HG03442 (cell line): Measurements from ENCODE around the gene PCID2.
A peak's percentile ranks its signal among the peaks of the same experiment; 100 is the strongest.

Experiments
- ATAC-seq: cut with Tn5 transposase; IDR thresholded peaks from one replicate; pipeline ENCODE4 v1.9.1; 2021; ENCODE audit warnings: mild to moderate bottlenecking, moderate library complexity; ENCODE audit not compliant: unreplicated experiment

PCID2 gene

DNA sequence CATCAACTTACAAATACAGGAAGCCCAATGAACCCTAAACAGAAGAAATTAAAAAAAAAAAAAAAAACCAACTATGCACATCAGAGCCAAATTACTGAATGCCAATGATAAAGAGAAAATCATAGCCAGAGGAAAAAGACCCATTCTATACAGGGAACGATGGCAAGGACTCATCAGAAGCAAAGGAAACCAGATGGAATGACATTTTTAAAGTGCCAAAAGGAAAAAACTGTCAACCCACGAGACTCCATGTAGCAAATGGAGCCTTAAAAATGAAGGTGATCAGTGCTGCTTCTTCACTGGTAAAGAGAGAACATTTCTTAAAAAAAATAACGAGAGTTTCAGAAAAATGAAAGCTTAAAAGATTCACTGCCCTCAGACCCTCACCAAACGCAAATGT, 18.3 kb downstream of the PCID2 start:
- no peak for ATAC-seq

DNA sequence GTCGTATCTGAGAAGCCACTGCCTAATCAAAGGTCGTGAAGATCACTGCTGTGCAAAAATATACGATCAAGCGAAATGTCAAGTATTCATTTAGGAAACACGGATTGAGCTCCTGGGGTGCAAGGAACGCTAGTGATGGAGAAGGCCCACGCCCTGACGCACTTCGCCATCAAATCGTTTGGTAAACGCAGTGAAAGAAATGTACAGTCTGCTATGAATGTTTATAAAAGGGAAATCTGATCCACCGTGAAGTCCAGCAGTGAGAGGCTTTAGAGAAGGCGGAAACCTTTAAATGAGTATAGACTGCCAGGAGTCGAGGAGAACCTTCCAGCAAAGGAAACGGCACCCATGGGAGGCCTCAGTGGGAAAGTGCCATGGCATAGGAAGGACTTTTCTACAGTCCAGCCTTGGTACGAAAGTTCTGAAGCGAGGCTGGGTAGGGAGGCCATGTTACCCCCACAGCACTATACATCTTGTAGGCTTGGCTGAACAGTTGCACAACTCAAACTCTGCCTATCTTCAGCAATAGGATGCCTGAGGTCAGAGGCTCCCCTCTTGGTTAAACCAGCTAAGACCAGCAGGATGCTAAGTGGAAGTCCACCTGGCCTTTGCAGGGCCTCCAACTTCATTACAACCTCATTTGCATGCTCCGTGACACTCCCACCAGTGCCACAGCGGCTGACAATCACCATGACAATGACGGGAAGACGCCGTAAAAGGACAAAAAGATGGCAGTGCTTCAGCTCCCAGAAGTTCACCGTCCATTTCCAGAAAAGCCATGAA, 20.4 kb downstream of the PCID2 start:
- ATAC-seq: no peak

DNA sequence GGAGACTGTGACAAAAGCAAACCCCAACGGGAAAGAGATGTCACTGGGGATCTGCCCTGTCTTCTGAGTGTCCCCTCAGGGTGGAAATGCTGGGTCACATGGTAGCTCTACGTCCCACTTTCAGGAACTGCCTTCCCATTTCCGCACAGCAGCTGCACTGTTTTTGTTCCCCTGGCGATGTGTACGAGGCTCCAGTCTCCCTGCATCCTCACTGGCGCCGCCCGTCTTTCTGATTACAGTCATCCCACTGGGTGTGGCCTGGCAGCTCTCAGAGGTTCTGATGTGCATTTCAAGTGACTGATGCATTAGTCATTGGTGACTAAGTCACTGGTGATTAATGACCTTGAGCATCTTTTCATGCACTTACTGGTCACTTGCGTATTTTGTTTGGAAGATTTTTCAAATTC, 21.2 kb downstream of the PCID2 start:
- ATAC-seq: no peak

DNA sequence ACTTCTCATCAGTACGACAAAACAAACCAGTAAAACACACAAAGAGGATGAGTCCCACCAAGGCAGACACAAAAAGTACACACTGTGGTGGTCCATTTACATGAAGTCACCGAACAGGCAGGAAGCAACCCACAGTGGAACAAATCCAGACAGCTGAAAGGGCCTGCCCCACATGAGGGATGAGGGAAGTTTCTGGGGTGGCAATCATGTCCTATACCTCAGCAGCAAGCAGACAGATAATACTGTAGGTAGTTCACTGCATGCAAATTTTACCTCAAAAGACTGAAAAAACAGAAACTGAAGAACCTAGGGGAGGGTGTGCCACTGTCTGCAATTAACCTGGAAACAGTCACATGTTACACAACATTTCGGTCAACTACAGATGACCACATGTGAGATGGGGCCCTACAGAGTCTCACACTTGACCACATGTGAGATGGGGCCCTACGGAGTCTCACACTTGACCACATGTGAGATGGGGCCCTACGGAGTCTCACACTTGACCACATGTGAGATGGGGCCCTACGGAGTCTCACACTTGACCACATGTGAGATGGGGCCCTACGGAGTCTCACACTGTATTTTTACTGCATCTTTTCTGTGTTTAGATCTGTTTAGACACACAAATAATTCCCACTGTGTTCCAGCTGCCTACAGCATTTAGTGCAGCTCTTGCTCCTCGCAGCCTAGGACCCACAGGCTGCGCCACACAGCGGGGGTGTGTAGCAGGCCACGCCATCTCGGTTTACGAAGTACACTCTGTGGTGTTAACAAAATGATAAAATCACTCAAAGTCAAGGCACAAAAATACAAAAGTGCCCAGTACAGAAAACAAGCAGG, 22.2 kb downstream of the PCID2 start:
- peak; percentile 89 for ATAC-seq

DNA sequence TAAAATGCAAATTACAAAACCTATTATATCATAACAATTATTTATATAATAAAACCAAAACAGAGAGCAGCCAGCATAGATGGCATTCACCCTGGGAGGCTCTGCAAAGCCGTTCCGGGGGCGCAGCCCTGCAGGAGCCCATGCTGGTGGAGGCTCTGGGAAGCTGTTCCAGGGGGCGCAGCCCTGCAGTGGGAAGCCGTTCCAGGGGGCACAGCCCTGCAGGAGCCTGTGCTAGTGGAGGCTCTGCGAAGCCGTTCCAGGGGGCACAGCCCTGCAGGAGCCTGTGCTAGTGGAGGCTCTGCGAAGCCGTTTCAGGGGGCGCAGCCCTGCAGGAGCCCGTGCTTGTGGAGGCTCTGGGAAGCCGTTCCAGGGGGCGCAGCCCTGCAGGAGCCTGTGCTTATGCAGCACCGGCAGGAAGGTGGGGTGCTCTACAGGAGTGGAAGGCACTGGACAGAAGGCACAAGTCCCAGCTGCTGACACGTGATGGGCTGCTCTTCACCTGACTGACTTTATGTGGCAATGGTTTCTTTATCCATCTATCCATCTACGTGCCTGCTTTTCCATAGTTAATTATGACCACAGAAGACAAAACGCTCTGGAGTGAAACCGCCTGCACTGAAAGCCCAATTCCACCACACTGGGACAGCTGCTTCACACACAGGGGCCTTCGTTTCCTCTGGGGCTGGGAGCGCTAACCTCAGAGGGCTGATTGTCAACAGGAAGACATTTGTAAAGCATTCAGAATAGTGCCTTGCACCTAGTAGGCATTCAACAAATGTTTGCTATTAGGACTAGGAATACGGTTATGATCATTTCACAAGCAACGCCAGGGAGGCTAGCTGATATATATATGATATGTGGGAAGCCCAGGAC, 23.7 kb downstream of the PCID2 start:
- ATAC-seq: no peak

DNA sequence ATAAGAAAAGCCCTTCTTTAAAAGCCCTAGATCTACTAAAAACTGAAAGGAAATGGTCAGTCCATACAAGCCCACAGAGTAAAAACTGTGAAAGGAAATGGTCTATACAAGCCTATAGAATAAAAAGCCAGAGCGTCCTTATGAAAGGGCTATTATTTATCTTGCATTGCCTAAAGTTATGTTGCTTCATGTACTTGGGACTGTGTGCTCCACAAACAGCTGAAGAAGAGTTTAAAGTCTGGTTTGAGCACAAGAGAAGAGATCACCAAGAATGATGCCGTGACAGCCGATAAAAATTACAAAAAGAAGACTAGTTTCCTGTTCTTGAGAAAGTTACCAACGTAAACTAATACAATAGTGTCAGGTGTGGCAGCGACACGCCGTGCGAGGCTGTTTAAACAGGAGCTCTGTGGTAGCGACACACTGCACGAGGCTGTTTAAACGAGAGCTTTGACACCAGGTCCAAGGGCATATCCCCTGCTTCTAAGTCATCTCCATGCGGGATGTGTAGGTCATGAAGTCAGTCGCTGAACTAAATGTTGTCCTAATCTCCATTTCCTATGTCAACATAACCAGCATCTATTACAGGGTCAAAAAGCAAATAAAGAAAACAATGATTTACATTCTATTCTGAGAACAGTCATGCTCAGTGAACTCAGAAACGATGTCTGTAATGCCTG, 24.9 kb downstream of the PCID2 start:
- ATAC-seq: no peak

DNA sequence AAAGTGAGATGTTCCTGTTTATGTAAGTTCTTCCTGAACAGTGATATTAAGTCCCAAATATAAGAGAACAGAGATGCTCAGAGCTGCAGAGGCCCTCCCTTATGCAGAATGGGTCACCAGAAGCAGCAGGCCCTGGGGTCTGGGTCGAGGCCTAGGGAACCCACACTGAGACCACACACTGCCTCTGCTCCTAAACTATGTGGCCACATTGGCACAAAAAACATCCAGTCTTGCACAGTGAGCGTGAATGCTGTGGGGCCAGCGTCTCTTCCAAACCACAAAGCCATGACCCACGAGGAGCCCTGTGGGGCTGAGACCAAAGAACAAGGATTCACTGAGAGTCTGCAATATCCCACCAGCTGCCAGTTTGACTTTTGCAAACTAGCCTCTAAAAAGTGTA, 26.4 kb downstream of the PCID2 start:
- ATAC-seq: no peak

DNA sequence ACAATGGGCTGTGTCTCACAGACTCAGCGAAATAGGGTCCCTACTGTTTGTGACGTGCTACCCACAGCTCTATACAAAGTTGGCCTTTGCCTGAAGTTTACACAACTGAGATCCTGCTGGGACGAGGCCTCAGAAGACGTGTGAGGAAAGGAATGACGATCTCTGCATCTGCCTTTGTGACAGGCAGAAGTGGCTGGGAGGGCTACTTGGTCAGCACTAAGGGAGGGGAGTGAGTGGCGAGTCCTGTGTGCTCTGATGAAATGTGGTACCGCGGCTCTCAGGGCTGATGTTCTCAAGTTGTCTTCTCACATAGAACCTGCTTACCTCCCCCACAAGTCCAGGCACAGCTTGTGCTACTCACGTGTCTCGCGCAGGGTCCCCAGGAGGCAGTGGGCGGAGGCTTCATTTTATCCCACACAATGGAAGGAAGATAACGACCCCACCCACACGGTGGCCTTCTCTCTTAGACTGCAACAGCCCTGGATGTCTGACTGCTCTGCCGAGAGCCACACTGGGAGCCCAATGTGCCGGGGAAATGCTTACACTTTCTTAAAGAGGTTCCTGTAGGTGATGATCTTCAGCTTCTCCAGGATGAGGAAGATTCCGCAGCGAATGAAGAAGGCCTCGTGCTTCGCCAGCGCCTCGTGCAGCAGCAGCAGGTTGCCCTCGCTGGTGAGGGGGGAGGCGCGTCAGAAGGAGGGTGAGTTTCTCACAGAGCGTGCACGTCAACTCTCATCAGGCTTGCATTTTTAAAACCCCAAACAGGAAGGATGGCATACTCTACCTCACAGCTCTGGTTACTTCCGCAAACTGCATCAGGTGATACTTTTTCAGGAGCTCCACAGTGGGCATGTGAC, 28.9 kb downstream of the PCID2 start:
- no peak for ATAC-seq

DNA sequence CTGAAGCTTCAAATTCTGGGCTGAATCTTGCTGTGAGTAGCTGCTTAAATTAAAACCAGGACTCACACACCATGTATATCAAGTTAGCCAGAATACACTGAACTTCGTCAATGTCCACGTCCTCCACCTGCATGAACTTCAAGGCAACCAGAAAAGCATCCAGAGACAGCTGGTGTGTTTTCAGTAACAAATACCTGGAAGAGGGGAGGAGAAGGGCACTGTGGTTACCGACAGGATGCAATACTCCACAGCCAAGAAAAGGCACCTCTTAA, 29.6 kb downstream of the PCID2 start:
- no peak for ATAC-seq

DNA sequence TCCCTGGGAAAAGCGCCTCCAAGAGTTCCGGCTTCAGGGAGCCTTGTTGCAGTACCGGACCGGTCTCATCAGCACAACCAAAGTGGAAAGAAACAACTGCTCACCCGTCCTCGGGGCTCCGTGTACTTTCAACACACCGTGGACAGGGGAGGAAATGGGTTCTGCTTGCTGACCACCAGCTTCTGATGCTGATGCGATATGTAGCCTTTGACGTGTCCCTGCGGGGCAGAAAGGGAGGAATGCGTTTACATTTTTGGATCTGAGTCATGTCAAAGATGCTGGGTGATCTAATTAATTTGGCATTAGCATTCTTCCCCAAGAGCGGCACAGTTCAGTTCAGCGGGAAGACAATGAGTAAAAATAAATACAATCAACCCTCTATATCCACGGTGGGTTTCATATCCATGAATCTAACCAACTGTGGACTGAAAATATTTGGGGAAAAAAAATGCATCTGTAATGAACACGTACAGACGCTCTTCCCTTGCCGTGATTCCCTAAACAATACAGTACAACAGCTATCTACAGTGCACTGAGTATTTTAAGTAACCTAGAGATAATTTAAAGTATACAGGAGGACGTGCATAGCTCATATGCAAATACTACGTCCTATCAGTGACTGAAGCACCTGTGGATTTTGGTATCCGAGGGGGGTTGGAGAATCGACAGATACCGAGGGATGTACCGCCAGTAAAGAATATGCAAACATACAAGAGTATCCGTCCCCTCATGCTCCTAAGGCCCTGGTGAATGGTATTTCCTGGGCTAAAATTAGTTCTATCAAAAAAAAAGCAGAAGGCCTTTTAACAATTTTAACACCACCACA, 30.2 kb downstream of the PCID2 start:
- no peak for ATAC-seq

DNA sequence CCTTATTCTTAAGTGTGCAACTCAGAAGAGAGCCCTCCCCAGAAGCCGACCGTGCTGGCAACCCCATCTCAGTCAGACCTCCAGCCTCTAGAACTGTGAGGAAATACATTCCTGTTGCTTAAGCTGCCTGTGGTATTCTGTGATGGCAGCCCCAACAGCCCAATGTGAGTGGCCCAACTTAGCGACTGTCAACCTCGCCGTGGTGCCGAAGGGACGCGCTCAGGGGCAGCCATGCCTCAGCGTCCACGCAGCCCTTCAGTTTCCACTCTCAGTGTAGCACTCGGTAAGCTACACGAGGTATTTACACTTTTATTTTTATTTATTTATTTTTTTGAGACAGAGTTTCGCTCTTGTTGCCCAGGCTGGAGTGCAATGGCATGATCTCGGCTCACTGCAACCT, 31.6 kb downstream of the PCID2 start:
- no peak for ATAC-seq

DNA sequence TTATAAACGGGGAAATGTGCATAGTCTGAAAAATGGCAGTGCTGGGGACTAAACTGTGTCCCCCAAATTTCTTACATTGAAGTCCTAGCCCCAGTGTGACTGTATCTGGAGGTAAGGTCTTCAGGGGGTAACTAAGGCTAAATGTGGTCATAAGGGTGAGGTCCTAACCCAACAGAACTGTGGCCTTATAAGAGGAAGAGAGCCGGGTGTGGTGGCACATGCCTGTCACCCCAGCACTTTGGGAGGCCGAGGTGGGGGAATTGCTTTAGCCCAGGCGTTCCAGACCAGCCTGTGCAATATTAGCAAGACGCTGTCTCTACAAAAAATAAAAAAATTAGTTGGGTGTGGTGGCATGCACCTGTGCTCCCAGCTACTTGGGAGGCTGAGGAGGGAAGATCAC, 32.2 kb downstream of the PCID2 start:
- ATAC-seq: no peak

DNA sequence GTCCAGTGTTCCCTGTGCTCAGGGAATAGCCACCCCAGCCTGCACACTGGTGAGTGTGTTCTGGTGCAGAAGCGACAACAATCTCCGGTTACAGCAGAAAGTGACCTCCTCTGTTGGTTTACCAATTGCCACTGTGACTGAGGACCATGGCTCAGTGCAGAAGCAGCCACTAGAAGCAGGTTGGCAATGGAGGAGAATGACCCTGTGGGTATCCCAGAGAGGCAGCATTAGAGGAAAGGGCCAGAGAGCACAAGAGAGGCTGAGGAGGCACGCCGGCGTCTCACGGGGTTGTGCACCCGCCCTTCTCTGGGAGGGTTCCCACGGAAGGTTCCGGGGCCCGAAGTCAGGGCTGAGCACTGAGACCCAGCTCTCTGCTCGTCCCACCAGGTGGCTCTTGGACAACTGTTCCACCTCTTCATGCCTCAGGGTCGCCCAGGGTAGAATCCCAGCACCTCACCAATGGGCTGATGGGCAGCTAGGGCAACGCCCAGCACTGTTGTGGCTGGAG, 36.0 kb downstream of the PCID2 start:
- no peak for ATAC-seq

DNA sequence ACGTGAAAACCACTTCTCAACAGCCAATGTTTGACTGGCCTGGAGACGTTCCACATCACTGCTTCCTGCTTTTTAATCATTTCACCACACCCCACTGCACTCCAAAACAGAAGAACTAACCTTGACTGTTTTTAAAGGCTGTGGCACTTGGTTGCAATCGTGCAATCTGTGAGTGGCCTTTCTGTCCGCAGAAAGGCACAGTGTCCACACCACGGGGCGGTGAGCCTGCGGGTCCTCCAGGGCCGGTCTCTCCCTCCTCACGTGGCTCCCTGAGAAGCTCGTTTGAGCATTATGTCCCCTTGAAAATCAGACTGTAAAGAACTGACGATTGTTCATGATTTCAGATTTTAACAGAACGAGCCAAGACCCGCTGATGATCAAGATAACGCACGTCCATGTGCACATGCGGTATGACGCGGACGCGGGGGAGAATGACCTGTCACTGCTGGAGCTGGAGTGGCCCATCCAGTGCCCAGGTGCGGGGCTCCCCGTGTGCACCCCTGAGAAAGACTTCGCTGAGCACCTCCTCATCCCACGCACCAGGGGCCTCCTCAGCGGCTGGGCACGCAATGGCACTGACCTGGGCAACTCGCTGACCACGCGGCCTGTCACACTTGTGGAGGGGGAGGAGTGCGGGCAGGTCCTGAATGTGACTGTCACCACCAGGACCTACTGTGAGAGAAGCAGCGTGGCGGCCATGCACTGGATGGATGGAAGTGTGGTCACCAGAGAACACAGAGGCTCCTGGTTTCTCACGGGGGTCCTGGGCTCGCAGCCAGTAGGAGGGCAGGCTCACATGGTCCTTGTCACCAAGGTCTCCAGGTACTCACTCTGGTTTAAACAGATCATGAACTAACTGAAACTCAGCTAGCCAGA, 37.0 kb downstream of the PCID2 start:
- ATAC-seq: no peak

DNA sequence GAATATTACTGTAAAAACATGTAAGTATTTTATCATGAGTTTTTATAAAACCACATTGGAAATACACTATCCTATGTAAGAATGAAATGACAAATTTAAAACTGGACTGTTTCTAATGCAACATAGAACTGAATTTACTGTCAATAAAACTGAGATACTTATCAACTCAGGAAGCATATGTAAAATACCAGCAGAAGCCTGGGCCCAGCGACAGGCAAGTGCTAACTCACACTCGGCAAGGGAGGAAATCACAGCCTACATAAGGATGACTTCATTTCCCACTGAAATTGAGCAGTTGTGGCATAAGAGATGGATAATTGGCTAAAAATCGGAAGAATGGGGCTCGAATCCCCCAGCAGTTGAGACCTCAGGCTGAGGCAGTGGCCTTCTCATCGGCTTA, 38.0 kb downstream of the PCID2 start:
- no peak for ATAC-seq

DNA sequence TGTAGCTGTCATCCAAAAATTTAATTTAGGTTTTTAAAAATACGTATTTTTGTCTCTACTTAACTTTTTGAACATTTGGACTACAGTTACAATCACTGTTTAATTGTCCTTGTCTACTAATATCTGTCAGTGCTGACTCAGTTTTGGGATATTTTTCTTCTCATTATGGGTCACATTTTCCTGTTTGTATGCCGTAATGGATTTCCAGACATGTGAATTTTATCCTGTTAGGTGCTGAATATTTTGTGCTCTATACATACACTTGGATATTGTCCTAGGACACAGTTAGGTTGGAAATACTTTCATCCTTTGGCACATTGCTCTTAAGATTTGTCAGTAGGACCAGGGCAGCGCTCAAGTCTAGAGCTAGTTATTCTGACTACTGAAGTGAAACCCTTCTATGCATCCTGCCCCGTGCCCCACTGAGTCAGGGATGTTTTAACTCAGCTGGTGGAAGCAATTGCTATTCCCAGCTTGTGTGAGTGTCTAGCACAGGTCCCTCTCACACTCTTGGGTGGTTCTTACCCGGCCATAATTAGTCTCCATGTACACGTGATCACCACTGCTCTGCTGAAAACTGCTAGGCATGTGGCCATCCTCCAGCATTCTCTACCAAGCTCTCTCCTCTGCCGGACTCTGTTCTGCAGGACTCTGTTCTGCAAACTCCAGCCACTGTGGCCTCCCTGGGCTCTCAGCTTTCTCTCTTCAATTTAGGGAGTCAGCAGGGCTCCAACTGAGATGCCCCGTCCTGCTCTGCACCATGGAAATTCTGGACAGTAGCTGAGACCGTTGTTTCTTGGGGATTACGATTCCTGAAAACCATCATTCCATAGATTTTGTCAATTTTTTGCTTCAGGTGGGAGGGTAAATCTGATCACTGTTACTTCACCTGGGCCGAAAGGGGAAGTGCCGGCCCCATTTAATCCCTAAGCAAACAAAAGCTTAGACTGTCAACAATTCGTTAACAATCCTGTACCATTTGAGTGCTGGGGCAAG, 38.9 kb downstream of the PCID2 start:
- ATAC-seq: no peak

DNA sequence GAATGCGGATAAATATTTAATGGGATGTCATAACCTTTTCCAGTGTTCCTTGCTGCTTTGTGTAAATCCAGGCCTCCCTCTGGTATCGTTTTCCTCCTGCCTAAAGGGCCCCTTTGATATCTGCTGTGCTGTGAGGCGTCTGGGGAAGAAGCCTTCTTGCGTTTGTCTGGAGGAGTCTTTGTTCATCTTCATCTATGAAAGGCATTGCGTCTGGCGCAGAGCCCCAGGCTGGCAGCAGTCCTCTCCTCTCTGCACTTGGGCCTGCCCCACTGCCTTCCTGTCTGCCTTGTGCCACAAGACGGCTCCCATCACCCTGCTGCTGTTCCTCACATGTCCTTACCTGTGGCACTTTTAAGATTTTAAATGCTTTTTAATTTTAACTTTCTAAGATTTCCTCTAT, 40.3 kb downstream of the PCID2 start:
- no peak for ATAC-seq
